ENCODE measurements around the gene NCKAP5.

DNA sequence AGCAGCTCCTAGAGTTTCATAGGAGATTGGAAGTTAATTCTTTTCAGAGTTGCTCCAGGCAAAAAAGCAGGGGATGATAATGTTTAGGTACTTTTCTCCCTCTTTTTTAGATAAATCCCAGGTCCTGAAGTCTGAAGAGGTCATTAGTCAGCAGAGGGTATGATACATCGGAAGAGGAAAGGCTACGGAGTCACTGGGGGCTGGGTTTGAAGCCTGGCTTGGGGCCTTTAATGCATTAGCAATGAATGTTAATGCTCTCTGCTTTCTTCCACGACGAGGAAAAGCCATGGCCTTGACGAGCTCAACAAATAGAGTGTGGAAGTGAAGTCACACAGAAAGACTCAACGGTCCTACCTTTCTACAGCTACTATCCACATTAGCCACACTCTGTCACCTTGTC lies 235.1 kb downstream of the NCKAP5 start:
- TF ChIP-seq, protein P1, sequence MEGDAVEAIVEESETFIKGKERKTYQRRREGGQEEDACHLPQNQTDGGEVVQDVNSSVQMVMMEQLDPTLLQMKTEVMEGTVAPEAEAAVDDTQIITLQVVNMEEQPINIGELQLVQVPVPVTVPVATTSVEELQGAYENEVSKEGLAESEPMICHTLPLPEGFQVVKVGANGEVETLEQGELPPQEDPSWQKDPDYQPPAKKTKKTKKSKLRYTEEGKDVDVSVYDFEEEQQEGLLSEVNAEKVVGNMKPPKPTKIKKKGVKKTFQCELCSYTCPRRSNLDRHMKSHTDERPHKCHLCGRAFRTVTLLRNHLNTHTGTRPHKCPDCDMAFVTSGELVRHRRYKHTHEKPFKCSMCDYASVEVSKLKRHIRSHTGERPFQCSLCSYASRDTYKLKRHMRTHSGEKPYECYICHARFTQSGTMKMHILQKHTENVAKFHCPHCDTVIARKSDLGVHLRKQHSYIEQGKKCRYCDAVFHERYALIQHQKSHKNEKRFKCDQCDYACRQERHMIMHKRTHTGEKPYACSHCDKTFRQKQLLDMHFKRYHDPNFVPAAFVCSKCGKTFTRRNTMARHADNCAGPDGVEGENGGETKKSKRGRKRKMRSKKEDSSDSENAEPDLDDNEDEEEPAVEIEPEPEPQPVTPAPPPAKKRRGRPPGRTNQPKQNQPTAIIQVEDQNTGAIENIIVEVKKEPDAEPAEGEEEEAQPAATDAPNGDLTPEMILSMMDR (conservative IDR thresholded peaks at IDR 0.05) = no peak
- TF ChIP-seq EZH2 (IDR thresholded peaks at IDR 0.05; ENCODE audit: low read depth) = no peak
